Epithelial cell of proximal tubule (primary cell): Measurements from ENCODE around the gene TMEM145. TPM values are rescaled to one million over a fixed set of nuclear protein-coding genes. Genes with fewer than 3 reads are reported as not detected.

Experiments used
- DNase-seq: peaks from one replicate; pipeline ENCODE4 v3.0.0-alpha.2; 2011; ENCODE audit warnings: low read depth
- H3K4me3 ChIP-seq: 2 replicates; pipeline ENCODE4 v1.5.1; 2011; ENCODE audit warnings: low read depth, mild to moderate bottlenecking, low read length
- total RNA-seq: library from RNA; depleted of rRNA; stranded (reverse); fragments of >200 nt; gene quantifications from 2 replicates; pipeline ENCODE4 v1.2.3, GENCODE V29; 2015
- TF ChIP-seq, protein P1 (sequence below): conservative IDR thresholded peaks from 2 replicates; pipeline ENCODE4 v1.5.1; 2012; ENCODE audit warnings: low read depth, mild to moderate bottlenecking, low read length

TMEM145 gene
- total RNA-seq, 1 donor from 2014 or later: 0.63 TPM

DNA sequence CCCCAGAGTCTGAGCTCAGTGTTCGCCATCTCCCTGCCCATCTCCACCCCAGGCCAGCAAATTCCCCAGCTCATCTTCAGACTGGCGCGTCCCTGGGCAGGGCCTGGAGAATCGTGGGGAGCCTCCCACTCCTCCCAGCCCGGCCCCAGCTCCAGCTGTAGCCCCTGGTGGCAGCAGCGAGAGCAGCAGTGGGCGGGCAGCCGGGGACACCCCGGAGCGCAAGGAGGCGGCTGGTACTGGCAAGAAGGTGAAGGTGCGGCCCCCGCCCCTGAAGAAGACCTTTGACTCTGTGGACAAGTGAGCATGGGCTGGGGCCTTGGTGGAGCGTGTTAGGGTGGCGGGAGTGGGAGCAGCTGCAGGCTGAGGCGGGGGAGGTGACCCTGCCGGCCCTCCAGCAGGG, 19.6 kb upstream of the TMEM145 start:
- TF ChIP-seq, protein P1, sequence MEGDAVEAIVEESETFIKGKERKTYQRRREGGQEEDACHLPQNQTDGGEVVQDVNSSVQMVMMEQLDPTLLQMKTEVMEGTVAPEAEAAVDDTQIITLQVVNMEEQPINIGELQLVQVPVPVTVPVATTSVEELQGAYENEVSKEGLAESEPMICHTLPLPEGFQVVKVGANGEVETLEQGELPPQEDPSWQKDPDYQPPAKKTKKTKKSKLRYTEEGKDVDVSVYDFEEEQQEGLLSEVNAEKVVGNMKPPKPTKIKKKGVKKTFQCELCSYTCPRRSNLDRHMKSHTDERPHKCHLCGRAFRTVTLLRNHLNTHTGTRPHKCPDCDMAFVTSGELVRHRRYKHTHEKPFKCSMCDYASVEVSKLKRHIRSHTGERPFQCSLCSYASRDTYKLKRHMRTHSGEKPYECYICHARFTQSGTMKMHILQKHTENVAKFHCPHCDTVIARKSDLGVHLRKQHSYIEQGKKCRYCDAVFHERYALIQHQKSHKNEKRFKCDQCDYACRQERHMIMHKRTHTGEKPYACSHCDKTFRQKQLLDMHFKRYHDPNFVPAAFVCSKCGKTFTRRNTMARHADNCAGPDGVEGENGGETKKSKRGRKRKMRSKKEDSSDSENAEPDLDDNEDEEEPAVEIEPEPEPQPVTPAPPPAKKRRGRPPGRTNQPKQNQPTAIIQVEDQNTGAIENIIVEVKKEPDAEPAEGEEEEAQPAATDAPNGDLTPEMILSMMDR: peak; percentile 6
- H3K4me3 ChIP-seq: no peak overlapping the region
- DNase-seq: no peak

DNA sequence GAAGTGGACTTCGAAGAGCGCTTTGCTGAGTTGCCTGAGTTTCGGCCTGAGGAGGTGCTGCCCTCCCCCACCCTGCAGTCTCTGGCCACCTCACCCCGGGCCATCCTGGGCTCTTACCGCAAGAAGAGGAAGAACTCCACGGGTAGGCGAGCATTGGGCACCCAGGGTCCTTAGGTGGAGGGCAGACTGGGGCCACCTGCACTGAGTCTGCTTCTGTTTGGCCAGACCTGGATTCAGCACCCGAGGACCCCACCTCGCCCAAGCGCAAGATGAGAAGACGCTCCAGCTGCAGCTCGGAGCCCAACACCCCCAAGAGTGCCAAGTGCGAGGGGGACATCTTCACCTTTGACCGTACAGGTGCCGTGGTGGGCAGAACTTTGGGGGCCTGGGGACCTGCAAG, 19.2 kb upstream of the TMEM145 start:
- H3K4me3 ChIP-seq: no peak overlapping the region
- no peak for DNase-seq
- TF ChIP-seq, protein P1: no peak

DNA sequence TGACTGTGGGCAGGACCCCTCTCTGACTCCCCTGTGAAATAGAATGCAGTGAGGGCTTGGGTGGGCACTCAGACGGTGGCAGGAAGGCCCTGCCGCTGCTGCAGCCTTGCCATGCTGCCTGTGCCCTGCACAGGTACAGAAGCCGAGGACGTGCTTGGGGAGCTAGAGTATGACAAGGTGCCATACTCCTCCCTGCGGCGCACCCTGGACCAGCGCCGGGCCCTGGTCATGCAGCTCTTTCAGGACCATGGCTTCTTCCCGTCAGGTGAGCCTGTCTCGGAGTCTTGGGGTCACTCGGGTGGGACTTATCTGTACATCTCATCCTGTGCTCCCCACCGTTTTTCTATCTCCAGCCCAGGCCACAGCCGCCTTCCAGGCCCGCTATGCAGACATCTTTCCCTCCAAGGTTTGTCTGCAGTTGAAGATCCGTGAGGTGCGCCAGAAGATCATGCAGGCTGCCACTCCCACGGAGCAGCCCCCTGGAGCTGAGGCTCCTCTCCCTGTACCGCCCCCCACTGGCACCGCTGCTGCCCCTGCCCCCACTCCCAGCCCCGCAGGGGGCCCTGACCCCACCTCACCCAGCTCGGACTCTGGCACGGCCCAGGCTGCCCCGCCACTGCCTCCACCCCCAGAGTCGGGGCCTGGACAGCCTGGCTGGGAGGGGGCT, 18.5 kb upstream of the TMEM145 start:
- TF ChIP-seq, protein P1: no peak
- H3K4me3 ChIP-seq: no peak overlapping the region
- no peak for DNase-seq

DNA sequence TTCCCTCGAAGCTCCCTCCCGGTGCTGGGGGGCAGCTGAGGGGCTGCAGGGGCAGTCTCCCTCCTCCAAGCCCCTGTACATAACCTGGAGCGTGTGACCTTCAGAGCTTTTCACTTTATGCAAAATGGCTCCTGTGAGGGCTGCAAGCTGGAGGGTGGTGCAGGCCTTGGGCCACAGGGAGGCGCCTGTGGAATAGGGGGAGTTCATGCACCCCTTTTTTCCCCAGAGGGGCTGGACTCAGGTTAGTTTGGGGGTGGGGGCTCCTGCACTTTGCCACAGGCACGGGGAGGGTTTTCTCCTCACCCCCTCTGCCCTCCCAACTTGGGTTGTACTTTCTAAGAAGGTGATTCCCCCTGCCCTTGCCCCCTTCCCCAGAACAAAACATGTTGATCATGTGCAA, 17.8 kb upstream of the TMEM145 start:
- TF ChIP-seq, protein P1: no peak
- no peak overlapping the region for H3K4me3 ChIP-seq
- no peak for DNase-seq

DNA sequence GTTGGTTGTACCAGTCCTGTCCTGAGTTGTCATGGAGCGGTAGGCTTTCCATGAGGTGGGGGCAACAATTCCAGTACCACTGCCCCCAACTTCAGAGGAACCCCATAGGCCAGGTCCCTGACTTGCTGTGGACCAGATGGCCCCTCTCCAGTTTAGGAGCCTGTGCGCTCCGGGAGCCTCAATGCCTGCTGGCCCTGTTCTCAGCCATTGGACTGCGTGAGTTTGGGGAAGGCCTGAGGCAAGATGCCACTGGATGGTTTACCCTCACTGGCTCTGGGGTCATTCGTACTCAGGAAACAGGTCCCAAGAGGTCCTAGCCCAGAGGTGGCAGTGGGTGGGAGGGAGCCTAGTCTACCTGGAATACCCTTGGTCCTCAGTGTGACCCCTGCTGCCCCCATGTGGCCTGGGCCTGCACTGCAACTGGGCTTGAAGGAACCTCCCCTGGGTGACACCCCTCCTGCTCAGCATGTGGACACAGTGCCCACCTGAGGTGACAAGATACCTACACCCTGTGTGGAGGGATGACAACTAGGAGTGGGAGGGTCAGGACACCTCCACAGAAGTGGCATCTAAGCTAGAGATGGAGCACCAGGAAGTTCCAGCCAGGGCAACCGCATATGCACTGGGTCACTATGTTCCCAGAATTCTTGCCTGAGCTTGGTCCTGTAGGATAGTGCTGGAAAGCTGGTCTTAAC, 17.1 kb upstream of the TMEM145 start:
- no peak for DNase-seq
- TF ChIP-seq, protein P1: peak; percentile 96
- no peak overlapping the region for H3K4me3 ChIP-seq

DNA sequence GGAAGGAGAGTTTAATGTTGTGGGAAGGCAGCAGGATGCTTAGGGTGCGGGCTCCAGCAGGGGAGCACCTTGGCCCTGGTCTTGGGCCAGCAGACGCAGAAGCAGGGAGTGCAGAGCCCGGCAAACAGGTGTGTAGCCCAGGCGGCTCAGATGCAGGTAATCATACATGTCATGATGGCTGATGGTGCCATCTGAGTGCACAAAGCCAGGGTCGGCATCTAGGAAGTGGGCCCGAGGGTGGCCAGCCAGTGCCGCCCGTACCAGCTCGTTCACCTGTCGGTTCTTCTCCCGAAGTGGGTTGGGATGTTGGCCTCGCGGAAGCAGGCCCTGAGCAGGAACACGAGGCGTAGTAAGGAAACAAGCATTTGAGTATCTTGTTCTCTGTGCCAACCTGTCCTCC, 16.1 kb upstream of the TMEM145 start:
- TF ChIP-seq, protein P1: no peak
- H3K4me3 ChIP-seq: no peak overlapping the region
- no peak for DNase-seq
